Activated CD4-positive, alpha-beta T cell treated with anti-CD3 and anti-CD28 coated beads, Interleukin-2, amount 50 U/mL, for 16 hours (primary cell): ENCODE data around the gene NPTX1.
"Not testable (repeated sequence)": the region's sequence is repeated elsewhere in the genome, so short reads cannot be mapped to it uniquely, and the experiment has no call there.

Experiments used
- DNase-seq: peaks from one replicate; pipeline ENCODE4 v3.0.0-alpha.2; 2020

Gene NPTX1, protein sequence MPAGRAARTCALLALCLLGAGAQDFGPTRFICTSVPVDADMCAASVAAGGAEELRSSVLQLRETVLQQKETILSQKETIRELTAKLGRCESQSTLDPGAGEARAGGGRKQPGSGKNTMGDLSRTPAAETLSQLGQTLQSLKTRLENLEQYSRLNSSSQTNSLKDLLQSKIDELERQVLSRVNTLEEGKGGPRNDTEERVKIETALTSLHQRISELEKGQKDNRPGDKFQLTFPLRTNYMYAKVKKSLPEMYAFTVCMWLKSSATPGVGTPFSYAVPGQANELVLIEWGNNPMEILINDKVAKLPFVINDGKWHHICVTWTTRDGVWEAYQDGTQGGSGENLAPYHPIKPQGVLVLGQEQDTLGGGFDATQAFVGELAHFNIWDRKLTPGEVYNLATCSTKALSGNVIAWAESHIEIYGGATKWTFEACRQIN

DNA sequence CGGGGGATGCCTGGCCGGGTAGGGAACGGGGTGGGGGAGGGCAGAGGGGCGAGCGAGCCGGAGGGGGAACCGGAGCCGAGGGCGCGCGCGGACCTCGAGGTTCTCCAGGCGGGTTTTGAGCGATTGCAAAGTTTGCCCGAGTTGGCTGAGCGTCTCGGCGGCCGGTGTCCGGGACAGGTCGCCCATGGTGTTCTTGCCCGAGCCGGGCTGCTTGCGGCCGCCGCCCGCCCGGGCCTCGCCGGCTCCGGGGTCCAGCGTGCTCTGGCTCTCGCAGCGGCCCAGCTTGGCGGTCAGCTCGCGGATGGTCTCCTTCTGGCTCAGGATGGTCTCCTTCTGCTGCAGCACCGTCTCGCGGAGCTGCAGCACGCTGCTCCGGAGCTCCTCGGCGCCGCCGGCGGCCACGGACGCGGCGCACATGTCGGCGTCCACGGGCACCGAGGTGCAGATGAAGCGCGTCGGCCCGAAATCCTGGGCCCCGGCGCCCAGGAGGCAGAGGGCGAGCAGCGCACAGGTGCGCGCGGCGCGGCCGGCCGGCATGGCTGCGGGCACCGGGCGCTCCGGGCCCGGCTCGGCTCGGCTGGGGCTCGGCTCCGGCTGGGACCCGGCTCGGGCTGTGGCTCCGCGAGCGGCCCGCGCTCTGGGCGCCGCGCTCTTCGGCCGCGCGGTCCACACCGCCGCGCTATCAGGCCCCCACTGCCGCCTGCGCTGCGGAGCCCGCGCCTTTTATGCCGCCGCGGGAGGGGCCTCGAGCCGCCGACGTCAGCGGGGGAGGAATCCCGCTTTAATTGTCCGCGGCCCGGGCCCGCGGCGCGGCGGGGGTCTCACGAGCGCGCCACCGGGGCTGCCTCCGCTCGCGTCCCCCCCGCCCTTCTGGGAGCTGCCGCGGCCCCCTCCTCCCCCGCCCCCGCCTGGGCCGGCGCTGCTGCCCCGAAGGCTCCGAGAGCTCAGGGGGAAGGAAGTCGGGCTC lies at the start of gene NPTX1:
Gene NPTX1, minus strand, starts transcription at position 698 of the 967 bp plus-strand sequence. Its CDS starts 161 bp downstream, at position 537.
- DNase-seq = no peak

- DNase-seq = no peak
Measured at GRCh38 chr17:80523956-80524712, 47.7 kb upstream of the NPTX1 start.

DNA sequence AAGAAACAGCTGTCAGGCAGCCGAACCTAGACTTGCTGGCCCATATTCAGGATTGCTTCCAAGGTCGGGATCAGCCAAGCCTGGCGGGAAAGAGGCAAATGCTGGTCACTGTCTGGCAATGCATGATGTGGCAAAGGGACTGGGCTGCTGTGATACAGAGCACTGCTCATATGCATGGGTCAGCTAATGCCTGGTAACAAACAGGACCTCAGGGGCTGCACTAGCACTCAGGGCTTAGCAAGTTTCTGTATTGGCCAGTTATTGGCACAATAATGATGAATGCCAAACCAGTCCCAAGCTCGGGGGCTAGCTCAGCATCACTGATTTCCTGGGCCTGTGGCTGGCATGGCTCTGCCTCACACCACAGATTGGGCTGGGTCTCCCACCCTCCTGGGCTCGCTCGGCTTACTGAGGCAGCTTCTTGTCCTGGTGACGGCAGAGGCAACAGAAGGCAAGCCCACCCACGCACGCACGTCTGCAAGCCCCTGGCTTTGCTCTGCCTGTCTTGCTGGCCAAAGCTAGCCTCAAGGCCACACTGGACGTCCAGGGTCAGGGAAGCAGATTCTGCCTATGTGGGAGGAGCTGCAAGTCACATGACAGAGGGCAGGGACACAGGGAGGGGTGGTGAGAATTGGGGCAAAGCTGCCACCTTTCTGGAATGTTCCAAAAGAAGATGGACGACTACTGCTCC lies 46.8 kb upstream of the NPTX1 start:
- DNase-seq = no peak

GRCh38 chr17:80520810-80521455 lies 44.5 kb upstream of the NPTX1 start:
- DNase-seq = no peak

DNA sequence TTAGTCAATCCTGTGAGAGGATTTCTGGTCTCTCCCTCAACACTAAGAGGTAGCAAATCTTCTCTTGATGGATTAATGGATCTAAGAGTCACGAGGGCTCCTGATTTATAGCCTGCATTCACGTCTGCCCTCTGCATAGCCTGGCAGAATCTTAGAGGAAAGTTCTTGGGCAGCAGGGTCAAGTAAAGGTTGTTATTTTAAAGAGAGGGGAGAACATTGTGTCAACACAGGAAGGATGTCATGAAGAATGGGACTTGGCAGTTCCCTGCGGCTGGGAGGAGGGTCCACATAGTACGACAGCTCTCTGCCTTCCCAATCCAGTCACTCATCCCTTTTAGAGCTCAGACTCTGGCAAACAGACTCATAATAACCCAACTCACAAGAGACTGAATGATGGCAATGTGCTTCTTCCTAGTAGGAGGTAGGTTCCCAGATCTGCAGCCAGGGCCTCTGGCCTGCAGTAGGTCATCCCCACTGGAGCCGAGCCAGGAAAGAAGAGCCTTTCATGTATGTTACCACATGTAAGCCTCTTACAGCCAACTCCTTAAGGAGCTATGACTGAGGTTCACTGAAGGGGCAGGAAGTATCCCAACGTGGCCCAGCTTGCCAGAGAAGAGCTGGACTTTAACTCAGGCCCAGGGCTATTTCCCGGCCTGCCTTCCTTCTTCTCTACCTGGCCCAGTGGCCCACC lies 42.8 kb upstream of the NPTX1 start:
- DNase-seq = no peak

DNA sequence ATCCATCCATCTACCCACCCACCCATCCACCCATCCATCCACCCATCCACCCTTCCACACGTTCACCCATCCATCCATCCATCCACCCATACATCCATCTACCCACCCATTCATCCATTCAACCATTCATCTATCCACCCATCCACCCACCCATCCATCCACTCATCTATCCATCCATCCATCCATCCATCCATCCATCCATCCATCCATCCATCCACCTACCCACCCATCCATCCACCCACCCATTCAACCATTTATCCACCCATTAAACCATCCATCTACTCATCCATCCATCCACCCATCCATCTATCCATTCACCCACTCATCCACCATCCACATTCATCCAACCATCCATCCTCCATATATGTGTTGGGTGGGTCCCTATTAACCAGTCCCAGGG lies 42.0 kb upstream of the NPTX1 start:
- DNase-seq = no peak

GRCh38 chr17:80517641-80518040 lies 41.2 kb upstream of the NPTX1 start:
- DNase-seq = no peak

- no peak for DNase-seq
Measured at GRCh38 chr17:80516171-80516932, 39.9 kb upstream of the NPTX1 start.

DNA sequence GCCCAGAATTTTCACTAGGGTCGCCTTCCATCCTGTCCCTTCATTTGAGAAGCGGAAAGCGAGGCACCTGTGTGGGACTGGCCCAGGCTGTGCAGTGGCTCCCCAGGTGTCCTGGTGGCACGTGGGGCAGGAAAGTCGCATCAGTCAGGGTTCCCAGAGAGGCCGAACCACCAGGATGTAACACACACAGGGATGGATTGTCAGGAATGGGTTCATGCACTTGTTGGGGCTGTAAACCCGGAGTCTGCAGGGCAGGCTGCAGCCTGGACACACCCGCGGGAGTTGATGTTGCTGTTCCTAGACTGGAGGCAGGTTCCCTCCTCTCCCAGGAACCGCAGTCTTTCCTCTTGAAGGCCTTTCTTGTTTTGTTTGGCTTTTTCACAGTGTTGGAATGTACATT lies 37.5 kb upstream of the NPTX1 start:
- no peak for DNase-seq

DNA sequence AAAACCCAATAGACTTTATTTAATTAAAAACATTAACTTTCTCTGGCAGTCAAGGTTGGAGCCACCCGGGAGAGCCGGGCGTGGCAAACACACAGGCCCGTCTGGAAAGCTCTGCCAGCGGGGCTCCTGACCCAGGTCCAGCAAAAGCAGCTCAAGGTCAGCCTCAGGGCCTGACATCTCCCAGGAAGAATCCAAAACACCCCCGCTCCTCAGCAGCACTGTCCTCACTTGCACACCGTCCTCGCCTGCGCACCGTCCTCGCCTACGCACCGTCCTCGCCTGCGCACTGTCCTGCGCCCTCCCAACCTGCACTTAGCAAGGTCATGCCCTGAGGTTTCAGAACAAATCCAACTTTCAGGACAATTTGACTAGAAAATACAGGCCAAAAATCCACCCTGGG lies 36.8 kb upstream of the NPTX1 start:
- DNase-seq = no peak

DNA sequence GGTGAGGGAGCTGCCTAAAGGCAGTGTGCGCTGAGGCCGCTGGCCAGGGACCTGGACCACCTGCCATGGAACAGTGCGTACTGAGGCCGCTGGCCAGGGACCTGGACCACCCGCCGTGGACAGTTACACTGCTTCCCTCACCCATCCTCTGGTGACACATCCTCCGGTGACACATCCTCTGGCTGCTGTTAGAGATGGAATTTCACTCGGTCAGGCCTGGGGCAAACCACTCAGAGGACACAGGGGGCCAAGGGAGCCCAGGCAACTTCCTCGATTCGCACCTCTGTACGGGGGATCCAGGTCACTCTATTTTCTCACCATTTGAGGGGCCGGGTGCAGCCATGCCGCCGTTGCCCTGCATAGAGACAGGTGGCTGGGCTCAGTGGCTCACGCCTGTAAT lies 35.8 kb upstream of the NPTX1 start:
- no peak for DNase-seq

GRCh38 chr17:80511222-80512180 lies 35.1 kb upstream of the NPTX1 start:
- no peak for DNase-seq

DNA sequence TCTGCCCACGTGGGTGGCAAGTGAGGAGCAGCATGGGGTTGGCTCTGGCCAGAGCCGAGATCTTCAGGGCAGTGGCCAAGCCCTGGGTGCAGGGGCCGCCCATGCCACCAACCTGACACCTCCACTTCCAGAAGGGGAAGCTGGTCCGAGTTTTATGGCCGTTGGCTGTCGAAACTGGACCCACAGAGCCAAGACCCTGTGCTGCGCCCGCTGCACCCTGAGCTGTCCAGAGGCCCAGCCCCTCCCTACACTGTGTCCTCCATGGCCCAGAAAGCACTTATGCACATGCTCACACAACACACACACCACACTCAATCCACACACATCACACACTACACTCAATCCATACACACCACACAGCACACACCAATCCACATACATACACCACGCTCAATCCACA lies 34.4 kb upstream of the NPTX1 start:
- no peak for DNase-seq

DNA sequence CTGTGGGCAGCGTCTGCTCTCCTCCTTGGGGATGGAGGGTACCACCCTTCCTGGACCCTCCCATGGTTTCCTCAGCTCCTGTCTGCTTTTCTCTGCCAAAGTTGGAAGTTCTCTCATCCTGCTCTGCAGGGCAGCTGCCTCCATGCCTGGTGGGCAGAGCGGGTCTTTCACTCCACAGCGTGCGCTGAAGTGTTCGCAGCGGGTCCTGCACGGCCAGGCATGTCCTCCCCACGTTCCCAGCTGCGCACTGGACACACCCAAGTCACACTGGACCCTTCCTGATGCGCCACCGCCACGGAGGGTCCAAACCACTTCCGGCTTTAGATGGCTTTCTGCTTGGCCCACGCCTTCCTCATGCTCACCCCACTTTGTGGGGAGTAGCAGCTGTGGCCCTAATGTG lies 33.7 kb upstream of the NPTX1 start:
- no peak for DNase-seq

GRCh38 chr17:80509311-80509710 lies 32.9 kb upstream of the NPTX1 start:
- DNase-seq = no peak

DNA sequence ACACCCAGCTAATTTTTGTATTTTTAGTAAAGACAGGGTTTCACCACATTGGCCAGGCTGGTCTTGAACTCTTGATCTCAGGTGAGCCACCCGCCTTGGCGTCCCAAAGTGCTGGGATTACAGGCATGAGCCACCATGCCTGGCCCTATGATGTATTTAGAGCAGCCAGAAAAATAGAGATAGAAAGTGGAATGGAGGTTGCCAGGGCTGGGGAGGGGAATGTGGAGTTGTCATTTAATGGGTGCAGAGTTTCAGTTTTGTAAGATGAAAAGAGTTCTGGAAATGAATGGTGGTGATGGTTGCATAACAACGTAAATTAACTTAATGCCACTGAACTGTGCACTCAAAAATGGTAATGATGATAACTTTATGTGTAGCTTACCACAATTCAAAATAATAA lies 31.6 kb upstream of the NPTX1 start:
- peak; percentile 13 for DNase-seq

DNA sequence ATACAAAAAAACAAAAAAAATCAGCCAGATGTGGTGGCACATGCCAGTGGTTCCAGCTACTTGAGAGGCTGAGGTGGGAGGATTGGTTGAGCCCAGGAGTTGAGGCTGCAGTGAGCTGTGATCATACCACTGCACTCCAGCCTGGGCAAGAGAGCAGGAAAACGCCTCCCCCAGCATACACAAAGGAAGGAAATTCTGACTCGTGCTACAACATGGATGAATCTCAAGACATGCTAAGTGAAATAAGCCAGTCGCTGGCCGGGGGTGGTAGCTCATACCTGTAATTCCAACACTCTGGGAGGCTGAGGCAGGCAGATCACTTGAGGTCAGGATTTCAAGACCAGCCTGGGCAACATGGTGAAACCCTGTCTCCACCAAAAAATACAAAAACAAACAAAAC lies 30.8 kb upstream of the NPTX1 start:
- not testable (repeated sequence) for DNase-seq

DNA sequence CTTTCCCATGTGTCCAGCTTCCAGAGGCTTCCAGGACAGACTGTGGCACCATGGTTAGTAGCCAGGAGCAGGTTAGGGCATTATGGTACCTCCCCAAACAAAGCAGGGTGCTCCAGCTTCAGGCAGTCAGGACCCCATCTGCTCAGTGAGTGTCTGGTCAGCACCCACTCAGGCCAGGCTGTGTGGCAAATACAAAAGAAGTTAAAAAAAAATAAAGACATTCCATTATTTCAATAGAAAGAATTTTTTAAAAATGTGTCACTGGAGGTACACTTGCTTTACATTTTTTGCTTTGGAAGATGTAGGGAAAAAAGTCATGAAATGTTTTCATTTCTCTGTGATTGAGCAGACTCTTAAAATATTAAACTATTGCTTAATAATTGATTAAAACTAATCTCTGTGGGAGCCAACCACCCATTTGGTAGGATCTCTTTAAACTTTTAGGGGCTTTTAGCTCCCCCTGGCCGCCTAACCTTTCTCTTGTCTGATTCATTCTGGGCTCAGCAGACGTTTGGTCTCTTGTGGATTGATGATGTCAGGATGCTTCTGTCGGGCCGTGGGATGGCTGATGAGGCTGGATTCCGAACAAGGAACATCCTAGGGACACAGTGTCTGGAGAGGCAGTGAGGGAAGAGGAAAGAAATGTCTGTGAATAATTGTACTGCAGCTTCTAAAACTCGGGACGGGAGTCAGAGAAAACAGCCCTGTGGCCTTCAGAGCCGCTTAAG lies 28.4 kb upstream of the NPTX1 start:
- no peak for DNase-seq

DNA sequence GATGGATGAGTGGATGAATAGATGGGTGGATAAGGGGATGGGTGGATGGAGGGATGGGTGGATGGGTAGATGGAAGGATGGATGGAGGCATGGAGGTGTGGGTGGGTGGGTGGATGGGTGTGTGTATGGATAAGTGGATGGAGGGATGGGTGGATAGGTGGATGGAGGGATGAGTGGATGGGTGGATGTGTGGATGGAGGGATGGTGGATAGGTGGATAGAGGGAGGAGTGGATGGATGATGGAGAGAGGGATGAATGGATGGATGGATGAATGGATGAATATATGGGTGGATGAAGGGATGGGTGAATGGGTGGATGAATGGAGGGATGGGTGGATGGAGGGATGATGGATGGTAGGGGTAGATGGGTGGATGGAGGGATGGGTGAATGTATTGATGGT lies 27.5 kb upstream of the NPTX1 start:
- no peak for DNase-seq
